HG02852 (cell line): ENCODE results near the gene TTLL5.

Experiments
- ATAC-seq: cut with Tn5 transposase; IDR thresholded peaks from one replicate; pipeline ENCODE4 v1.9.1; 2021; ENCODE audit warnings: mild to moderate bottlenecking, moderate library complexity; ENCODE audit not compliant: unreplicated experiment

Gene TTLL5

DNA sequence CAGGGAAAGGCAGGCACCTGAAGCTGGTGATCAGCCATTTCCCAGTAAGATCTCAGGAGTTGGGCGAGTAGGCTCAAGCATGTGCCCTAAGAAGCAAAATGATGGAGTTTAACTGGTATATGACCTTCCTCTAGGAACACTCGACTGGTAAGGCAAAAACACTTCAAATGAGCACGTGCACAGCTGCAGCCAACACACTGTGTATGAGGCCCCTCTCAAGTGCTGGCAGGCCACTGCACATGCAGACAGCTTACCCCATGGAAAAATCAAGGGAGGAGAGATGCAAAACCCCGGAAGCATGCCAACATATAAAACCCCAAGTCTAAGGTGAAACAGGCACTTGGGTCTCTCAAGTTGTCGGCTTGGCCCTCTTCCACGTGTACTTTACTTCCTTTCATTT, 39.2 kb downstream of the TTLL5 start:
- no peak for ATAC-seq

DNA sequence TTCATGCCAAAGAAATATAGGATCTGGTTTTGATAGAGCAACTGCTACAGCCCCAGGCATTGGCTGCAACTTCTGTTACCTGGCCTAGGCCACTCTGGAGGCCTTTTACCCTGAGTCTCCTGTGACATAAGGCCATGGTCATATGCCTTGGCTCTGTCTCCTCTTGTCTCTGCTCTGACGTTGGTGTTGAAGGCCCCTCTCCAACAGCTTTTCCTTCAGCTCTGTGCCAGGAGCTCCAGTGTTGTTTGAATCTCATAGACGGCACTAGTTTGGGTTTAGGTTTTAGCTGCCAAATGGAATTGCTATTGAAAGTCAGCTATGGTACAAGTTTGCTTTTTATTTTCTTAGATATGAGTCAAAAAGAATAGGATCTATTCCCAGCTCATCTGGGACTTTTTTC, 41.1 kb downstream of the TTLL5 start:
- no peak for ATAC-seq

DNA sequence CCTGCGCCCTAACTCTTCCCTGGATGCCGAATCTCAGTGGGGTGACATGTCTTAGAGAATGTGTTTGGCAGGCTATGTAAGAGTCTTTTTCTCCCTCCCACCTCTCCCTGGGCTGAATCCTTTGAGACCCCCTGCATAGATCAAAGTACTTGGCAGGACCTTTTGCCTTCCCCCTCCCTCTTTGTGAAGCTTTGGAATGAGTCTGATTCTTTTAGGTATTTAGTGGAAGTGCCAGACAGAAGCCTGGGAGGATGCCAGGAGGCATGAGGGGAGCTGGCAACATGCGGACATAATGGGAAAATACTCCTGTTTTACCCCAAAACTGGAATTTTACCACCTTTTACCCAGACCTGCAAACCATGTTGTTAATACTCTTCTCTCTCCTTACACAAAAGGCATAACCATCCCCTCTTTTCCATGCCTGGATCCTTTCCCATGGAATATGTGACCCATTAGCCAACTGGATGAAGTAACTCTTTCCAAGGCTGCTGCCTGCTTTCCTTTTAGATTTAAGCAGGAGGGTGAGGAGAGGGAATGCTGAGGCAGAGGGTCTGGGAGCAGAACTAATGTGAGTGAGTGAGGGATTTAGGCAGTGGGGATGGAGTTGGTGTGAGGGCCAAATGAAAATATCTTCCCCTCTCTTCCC, 41.7 kb downstream of the TTLL5 start:
- no peak for ATAC-seq

DNA sequence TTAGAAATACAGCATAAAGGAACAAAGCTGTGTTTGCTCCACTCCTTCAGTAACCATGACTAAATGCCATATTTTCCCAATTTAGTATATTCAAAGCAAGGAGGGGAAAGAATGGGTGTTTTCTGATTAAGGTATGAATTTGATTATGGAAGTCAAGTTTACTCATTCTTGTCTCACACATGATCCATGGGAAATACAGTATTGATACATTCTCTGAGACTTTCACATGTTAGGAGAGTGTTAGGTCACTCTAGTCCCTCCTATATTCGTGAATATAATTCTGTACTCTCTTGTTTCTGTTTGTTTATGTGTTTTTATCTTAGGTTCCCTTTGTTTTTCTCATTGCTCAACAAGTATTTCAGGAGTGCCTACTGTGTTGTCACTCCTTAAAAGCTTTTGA, 42.4 kb downstream of the TTLL5 start:
- ATAC-seq = no peak

DNA sequence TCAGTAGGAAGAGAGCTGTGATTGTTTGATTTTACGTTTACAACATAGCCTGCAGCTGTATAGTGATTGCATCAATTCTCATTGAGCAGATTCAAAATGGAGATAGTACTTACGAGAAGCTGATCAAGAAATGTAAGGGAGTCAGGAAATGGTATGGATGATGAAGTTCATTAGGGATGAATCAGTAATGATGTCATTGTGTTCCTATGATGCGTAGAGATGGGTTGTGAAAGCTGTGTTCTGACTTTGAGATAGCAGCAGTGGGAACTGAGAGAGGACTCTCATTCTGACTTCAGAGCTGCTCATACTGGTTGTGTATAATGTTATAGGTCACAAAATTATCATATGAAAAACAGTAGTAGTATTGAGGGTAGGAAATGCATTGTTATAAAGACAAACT, 44.0 kb downstream of the TTLL5 start:
- no peak for ATAC-seq

DNA sequence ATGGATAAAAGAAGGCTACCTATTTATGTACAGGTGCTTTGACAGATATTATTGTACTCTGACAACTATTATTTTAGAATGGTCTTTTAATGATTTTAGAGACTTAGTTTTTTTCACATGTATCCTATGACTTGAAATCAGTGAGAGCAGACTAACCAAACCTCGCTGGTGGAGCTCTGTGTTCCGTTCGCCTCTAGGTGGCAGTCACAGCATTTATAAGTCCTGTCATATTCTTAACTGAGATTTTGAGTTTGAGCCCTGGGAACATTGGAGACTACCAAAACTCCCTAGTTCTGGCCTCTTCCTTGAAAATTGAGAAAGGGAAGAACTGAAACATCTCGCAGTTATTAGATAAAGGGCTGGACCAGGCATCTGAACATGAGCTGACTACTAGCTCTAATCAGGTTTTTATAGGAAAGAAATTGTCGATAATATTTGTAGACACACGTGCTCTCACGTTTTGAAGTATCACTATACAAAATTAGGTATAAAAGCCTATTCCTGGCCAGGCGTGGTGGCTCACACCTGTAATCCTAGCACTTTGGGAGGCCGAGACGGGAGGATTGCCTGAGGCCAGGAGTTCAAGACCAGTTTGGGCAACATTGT, 48.3 kb downstream of the TTLL5 start:
- ATAC-seq = no peak

DNA sequence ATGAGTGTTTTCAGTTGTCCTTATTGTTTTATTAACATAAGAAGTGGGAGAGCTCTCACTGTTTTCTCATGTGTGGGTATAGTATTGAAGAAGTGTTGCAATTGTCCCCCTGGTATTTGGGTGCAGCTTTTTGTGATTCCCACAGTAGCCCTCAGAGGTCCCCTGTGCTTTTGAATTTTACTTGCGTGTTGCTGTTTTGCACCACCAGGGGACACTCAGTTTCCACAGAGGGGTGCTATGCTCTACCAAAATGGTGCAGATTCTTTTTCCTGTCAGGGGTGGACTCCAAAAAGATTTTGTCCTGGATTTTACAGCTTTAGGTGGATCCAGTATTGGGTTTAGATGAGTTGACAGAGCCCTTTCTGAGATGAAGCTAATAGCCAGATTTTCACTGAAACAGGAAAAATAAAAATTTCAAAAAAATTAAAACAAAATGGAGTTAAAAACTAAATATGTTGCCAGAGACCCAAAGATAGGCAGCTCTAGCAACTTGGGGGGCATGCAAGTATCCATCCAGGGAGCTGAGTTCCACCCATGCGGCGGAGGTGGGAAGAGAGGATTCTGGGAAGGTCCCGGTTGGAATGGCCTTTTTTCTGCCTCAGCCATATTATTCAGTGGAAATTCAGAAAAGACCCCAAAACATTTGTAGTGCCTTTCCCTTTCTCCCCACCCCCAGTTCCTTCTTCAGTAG, 50.2 kb downstream of the TTLL5 start:
- ATAC-seq = no peak

DNA sequence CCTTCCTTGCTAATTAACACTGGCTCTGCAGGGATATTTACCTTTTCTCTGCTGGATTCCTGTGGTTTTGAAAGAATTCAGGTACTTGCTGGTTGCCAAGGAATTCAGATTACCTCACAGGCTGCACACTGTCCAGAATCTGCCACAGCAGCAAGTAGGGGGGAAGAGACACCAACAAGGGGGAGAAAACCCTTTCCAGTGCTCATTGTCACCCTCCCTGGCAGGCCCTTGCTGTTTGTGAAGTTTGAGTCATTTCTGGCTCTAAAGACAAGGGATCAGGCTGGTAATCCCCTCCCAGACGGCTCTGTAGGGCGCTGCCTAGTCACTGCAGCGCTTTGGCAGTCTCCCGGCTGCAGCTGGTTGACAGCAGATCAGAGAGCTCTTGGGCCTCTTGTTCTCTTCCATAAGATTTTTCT, 50.8 kb downstream of the TTLL5 start:
- peak; percentile 45 for ATAC-seq

DNA sequence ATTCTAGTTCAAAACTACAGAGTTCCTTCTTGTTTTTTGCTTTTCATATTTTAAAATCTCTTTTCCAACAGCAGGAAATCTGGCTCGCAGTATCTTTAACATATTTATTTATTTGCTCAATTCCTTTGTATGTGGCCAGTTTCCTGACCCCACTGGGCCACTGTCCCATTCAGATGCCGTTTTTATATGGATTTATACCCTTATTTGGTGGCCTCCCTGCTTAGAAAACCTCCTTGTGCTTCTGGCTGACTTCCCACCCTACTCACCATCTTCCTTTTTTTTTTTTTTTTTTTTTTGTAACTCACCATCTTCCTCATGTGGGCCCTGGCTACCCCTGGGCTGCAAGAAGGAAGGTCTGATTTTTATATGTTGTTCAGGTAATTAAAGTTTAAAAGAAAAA, 53.9 kb downstream of the TTLL5 start:
- ATAC-seq = no peak

DNA sequence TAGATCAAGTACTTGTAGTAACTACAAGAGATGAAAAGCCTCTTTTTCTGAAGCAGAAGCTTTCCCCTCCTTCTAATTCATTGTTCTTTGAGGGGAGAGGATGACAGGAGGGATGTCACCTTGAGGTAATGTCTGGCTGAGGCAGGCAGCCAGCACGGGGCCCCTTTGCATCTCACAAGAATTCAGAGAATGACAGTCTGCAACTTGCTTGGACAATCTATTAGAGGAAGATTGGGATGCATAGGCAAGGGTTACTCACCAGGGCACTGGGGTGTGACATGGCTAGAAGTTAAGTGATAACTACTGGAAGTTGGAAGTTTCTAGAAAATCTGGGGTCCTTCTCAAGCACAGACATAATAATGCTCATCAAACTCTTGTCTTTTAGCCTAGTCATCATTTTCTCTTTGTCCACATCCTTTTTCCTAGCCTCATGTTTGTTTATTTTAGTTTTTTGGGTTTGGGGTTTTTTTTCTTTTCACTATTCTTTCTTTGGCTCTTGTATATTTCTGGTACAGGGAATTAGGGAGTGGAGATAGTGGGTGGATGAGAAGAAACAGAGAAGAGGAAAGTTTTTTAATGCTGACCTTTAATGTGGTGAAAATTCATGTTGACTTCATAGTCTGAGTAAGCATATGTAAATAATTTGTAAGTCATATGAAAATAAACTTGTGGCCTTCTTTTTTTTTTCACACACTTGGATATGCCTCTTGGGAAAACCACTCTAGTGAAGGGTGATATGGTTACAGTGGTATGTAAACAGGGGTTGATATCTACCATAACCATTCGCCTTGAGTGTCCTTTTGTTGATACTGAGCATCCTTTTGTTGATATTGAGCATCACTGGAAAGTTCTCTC, 55.1 kb downstream of the TTLL5 start:
- no peak for ATAC-seq

DNA sequence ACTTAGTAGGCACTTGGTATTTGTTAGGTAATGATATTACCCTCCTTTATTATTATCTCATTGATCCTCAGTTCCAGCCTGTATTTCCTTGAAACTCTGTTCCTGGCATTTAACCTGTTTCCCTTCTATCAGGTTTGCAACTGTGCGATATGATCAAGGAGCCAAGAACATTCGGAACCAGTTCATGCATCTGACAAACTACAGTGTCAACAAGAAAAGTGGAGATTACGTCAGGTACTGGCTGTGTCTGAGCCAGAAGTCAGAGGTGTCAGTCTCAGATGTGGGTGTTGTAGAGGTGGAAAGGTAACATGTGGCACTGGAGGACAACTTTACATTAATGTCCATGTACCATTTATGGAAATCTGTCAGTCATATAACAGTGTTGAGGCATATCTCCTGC, 56.7 kb downstream of the TTLL5 start:
- no peak for ATAC-seq

DNA sequence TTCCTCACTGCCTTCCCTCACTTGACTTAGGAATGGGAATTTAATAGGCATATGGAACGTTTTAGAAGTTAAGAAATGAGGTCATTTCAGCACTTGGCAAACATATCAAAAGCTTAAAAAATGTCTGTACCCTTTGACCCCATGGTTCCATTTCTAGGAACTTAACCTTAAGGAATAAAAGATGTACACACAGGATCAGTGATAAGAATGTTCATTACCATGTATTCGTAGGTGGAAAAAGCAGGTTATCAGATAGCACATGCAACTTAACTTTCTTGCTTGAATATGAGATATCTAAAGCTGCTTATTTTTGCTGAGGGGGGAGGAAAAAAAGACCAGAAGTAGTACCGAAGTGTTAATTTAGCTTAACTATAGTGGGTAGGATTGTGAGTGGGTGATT, 57.2 kb downstream of the TTLL5 start:
- ATAC-seq = no peak

DNA sequence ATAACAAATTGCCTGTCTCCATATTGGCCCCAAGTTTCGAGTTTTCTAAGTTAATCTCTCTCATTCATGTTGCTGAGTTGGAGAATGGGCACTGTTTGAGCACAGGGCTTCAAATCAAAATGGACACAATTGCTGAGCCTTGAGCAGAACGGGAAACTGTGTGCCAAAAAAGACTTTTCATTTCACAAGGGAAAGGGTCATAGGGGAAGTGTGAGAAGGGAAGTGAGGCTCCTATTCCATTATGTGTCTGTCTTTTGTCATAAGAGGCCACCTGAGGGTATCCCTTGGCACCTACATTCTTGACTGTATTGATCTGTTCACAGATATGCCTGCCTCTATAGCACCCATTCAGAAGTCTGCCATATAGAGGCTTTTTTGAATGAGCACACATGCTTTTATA, 59.1 kb downstream of the TTLL5 start:
- no peak for ATAC-seq

DNA sequence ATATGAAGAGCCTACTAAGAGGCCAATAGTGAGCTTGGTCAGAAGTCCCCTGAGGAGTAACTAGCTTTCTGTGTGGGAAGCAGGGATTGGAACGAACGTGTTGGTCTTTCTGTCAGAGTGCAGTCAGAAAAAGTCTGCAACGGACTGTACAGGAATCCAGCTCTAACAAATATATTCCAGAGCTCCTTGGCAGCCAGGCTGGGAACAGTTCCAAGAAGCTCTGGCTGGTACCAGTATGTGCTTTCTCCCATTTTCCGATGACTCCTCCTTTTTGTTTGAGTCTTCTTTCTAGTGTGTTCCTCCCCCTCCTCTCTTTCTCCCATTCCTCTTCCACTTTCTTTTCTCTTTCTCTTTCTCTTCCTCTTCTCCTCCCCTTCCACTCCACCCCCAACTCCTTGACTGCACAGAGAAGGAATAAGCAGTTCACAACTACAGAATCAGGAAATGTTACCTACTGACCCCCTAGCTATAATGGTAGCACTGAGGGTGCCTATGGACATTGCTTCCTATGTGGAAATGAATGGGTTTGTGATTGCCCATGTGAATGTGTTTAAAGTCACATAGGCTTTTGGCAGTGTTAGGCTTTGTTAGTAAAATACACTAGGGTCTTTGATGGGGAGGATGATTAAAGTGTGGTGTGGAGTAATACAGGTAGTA, 59.9 kb downstream of the TTLL5 start:
- ATAC-seq = no peak

DNA sequence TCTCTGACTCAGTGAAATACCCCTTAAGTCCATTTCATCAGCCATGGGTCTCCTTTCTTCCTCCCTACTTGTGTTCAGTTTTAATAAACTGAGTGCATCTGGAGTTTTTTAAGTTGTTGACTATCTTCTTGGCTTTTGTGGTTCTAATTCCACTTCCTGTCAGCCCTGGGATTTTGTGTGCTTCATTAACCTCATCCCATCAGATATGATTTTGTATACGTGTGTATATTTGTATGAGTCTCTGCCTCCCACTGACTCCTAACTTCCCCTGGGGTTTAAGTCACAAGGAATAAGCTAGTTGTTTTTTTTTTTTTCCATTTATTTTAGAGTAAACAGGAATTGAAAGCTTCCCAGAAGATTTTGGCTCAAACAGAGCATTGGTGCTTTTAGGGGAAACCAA, 62.7 kb downstream of the TTLL5 start:
- no peak for ATAC-seq

DNA sequence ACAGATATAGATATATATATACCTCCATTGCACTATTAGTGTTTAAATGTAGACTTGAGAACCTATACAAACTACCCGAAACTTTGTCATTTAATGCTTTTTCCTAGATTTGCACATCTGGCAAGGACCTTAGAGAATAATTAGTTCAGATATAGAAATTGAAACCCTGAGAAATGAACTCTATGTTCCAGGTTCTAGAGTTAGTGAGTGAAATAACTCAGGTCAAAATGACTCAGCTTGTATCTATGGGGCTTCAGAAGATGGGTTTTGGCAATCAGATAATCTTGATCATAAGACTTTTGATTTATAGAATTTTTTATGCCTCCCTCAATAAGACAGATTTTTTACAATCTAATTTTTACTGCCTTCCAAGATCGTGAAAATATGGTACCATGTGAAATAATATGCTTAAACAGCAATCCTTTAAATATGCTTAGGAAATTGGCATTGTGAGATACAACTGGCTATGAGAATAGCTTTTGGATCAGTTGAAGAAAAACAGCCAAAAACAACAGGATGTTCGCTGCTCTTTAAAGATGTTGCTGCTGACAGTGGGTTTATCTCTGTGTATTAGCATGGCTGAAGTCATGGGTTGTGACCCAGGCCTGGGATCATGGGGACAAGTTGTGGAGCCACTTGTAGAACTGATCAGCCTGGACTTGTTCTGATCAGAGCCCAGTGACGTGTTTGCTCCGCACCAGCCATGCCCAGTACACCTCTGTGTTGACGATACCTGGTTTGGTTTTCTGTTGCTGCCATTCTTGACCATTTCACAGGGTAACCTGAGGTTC, 63.6 kb downstream of the TTLL5 start:
- ATAC-seq = peak; percentile 85

DNA sequence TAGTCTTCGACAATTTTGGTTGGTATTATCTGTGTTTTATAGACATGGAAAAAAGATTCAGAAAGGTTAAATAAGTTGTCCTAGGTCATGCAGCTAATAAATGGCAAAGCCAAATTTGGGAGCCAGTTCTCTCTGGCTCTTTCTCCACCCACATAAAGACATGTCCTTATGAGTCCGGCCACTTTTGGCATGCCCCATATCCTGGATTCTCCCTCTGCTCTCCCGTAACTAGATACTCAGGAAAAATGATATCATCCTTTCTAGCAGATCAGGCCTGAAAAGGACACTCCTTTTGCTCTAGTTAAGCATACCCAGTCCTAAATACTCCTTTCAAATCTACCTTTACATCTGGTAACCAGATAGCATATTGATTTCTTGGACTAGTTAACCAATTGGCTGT, 64.4 kb downstream of the TTLL5 start:
- ATAC-seq = no peak

DNA sequence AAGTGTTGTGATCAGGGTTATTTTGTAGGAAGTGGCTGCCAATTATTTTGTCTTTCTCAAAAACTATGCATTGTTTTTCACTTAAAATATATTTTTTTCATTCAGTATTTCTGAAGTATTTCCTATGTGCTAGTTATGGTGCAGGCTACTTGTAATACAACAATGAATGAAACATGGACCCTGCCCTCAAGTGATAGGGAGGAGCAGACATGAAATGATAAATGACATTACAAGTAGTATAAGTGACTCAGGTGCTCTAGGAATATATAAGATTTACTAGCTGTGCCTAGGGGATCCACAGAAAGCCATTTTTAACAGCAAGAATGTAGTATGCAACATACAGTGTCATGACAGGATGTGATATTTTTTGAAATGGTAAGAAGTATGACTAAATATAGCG, 65.3 kb downstream of the TTLL5 start:
- no peak for ATAC-seq

DNA sequence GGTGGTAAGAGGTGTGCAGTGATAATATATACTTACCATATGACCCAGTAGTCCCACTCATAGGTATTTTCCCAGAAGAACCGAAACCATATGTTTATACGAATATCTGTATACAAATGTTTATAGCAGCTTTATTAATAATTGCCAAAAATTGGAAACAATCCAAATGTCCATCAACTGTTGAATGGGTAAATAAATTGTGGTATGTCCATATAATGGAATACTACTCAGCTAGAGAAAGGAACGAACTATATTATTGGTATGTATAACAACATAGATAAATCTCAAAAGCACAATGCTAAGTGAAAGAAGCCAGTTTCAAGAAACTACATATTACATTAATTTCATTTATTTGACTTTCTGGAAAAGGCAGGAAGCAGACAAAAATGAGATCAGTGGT, 66.1 kb downstream of the TTLL5 start:
- ATAC-seq = no peak

DNA sequence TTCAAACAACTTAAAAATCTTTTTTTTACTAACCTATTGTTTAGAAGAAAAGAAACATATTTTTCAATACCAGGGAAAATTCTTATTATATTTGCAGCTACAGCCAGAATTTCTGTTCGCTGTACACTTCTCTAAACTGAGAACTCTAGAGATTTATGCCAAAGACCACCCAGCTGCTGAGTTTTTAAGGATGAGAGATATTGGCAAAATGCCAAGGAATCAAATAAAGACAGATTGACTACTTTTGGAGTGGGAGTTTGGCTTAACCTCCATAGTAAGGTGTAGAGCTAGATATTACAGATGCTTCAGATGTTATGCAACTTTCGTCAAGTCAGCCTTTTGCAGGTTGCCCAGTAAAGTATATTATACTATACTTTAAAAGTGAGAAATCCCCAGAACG, 71.8 kb downstream of the TTLL5 start:
- no peak for ATAC-seq
